ENCODE results near the gene CSNK1G3.
"Not testable (repeated sequence)": the region's sequence is repeated elsewhere in the genome, so short reads cannot be mapped to it uniquely, and the experiment has no call there.

The CSNK1G3 gene

DNA sequence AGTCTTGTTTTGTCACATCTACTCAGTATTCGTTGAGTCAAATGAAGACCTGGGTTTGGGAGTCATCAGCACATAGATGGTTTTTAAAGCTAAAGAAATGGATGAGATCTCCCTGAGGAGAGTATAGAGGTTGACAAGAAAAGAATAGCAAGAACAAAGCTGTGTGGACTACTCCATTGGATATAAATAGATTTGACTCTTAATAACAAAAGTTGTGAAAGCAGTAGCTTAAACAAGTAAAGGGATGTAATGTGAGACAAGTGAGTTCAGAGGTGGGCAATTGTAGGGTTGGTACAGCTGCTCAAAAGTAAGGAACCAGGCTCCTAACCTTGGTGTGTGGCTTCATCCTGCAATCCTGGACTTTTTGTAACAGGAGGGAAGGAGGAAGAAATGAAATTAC lies 49.3 kb downstream of the CSNK1G3 start:
- DNase-seq = no peak

GRCh38 chr5:123571927-123572326 lies 60.0 kb downstream of the CSNK1G3 start:
- DNase-seq = no peak

- no peak for DNase-seq
Measured at GRCh38 chr5:123578390-123578789, 66.4 kb downstream of the CSNK1G3 start.

GRCh38 chr5:123579410-123579809 lies 67.4 kb downstream of the CSNK1G3 start:
- DNase-seq = no peak

DNA sequence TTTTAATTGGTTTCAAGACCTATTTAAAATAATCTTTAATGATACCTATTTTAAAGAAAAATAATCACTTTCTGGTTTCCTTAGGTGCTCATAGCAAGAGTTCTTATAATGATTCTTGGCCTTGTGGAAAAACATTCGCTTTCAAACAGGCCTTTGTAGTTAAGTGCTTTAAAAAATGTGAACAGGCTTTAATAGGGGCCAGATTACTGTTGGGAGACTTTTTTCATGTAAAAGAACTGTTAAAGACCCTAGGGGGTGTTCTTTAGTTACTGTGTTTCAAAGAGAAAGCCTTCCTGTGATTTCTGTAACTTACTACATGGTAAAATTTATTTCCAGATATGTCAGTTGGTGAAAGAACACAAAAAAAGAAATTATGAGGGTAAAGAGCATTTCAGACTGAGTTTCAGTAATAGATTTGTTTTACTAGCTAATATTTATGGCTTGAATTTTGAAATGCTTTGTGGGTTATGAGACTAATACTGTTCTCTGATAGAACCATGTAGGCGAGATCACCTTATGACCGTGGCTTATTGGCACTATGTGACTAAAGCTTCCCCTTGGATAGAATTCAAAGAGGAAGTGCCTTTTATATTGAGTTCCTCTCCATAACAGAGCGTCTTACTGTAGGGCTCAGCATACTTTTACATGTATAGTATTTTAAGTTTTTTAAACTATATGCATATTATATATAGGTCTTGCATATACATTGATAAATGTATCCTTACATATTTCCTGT lies 70.7 kb downstream of the CSNK1G3 start:
- peak; percentile 18 for DNase-seq

DNA sequence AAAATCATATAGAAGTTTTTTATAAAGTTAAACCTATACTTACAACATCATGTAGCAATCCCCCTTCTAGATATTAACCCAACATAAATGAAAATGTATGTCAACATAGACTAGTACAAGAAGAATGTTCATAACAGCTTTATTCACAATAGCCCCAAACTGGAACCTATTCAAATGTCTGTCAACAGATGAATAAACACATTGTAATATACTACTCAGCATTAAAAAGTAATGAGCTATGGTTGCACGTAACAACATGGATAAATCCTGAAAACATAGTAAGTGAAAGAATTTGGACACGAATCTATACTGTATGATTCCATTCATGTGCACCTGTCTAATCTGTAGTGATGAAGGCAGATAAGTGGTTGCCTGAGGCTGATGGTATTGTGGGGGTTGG lies 73.9 kb downstream of the CSNK1G3 start:
- DNase-seq = peak; percentile 40

DNA sequence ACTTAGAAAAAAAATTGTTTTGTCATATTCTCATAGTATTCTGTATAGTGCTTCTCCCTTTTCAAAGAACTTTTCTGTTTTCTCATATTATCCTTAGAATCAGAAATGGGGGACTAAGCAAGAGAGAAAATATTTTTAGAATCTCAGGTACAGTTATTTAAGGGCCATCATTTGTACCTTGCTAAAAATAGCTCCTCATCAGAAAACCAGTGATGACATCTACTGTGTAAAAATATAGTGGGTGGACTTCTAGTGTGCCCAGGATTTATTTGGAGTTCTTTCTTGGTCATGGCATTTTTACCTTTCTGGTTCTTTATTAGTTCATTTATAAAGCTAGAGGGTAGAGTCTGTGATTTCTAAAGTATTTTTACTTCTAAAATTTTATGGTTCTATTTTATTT lies 82.5 kb downstream of the CSNK1G3 start:
- no peak for DNase-seq

GRCh38 chr5:123597018-123597417 lies 85.0 kb downstream of the CSNK1G3 start:
- no peak for DNase-seq

DNA sequence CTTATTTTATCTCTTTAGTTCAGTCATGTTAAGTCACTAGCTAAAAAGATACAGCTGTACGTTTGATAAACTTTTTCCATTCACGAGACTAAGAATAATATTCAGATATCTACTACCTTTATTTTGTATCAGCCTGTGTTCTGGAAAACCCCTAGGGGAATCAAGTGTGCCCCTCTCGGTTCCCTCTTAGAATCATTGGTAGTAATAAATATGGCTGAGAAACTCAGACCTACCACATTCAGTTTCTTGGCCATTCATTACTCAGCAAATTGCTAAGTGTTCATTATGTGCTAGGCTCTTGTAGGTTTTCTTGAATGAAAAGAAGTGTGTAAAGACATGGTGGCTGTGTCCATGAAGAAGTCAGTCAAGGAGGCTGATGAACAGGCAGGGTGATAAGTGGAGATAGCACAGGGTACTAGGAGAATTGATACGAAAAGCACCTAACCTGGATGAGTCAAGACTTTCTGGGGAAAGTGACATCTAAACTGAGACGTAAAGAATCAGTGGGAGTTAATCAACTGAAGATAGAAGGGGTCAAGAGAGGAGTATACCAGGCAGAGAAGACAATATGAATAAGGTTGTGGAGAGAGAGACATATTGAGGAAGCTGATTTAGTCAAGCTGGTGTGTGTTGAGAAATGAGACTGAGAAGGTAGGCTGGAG lies 86.2 kb downstream of the CSNK1G3 start:
- DNase-seq = no peak

- DNase-seq = no peak
Measured at GRCh38 chr5:123599171-123599570, 87.2 kb downstream of the CSNK1G3 start.

GRCh38 chr5:123601610-123602009 lies 89.6 kb downstream of the CSNK1G3 start:
- DNase-seq = no peak

DNA sequence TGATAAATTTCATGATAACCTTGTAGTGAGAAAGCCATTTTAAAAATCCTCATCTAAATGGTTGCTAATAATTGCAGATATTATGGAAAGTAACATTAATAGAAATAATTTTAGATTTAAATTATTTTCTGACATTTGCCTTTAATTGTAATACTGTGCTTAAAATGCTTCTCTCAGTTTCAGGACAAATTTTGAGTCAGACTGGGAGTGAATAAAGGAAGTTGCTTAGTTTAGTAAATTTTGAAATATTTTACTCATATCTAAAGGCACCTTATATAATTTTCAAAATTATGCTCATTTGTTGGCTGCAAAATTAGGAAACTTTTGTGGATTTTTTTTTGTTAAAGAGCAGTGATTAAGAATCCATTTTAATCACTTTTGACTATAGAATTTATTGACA lies 93.8 kb downstream of the CSNK1G3 start:
- no peak for DNase-seq

GRCh38 chr5:123610209-123610608 lies 98.2 kb downstream of the CSNK1G3 start:
- DNase-seq = peak; percentile 16

DNA sequence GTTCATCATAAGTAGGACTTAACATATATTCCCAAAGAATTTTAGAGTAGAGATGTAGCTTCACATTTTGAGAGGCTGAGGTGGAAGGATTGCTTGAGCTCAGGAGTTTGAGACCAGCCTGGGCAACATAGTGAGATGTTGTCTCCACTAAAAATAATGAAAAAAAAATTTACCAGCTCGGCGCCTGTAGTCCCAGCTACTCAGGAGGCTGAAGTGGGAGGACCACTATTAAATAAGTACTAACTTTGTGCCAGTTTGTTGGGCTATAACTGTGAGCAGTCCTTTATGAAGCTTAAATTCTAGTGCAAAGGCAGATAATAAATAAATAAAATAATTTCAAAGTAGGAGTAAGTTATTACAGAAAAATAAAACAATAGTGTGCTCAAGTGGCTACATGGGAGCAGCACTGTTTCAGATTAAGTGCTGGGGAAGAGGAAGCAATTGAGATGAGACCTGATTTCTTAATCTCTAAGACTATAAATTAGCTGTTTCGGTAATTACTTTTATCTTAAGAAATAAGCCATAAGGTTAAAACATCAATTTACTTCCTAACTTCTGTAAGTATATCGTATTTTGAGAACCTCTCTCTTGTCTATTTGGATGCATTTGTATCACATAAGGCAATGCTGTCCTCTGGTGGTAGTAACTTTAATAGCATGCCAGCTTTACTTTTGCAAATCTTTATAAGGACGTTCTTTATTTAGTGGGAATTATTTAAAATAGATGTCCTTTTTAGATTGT lies 98.9 kb downstream of the CSNK1G3 start:
- peak; percentile 64 for DNase-seq

- no peak for DNase-seq
Measured at GRCh38 chr5:123611406-123611709, 99.4 kb downstream of the CSNK1G3 start.

GRCh38 chr5:123617561-123617960 lies 105.6 kb downstream of the CSNK1G3 start:
- DNase-seq = no peak

DNA sequence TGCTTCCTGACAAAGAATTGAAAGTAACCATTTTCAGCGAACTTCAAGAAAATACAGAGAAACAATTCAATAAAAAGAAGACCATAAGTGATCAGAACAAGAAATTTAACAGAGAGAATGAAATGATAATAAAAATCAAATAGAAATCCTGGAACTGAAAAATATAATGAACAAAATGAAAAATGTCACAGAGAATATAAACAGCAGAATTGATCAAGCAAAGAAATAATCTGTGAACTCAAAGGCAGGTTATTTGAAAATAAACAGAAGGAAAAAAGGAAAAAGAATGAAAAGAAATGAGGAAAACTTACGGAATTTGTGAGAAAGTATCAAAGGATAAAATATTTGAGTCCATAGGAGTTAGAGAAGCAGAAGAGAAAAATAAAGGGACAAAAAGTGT lies 114.1 kb downstream of the CSNK1G3 start:
- no peak for DNase-seq

GRCh38 chr5:123628860-123629544 lies 117.0 kb downstream of the CSNK1G3 start:
- no peak for DNase-seq

DNA sequence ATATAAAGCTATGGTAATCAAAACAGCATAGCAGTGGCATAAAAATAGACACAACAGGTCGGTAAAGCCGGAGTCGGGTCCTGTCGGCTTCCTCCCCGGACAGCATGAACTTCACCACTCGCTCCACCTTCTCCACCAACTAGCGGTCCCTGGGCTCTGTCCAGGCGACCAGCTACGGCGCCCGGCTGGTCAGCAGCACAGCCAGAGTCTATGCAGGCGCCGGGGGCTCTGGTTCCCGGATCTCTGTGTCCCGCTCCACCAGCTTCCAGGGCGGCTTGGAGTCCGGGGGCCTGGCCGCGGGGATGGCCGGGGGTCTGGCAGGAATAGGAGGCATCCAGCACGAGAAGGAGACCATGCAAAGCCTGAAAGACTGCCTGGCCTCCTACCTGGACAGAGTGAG lies 124.0 kb downstream of the CSNK1G3 start:
- no peak for DNase-seq

- DNase-seq = not testable (repeated sequence)
Measured at GRCh38 chr5:123637028-123637427, 125.1 kb downstream of the CSNK1G3 start.

DNA sequence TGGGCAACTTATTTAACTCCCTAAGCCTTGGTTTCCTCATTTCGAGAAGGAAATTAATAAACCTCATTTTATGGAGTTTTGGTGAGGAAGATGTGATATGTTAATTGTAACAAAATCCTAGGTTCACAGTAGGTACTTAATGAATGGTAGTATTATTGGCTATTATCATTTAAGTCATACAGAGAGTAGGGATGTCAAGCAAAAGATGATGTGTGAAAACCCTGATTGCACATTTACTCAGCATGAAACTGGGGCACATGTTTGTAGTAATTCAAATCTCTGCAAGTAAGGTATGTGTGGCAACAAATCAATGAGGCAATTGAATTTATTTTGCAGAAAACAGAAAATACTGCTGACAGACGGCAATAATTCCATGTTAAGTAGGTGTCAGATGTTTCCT lies 127.3 kb downstream of the CSNK1G3 start:
- no peak for DNase-seq

DNA sequence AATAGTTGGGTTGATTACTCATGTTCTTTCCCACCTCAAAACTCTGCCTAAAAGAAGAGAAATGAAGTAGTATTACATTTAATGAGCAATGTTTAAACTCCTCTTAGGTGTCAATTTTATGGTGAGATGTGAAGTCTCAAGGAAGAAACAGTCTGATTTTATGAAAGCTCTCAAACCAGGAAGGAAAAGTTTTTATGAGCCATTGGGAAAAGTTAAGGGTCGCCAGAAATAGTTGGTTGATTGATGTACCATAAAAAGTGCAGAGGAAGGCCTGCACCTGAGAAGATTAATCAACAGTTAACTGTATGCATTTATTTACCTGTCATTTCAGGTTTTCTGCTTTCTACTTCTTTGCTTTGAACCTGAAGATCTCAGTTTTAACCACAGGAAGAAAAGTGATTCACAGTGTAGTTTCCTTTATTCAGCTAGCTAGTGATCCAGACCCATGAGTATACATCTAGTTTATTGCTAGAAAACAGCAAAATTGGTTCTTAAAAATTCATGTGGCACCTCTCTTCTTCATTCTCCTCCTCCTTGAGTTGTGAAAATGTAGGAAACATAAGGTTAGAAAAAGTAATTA lies 133.1 kb downstream of the CSNK1G3 start:
- no peak for DNase-seq

DNA sequence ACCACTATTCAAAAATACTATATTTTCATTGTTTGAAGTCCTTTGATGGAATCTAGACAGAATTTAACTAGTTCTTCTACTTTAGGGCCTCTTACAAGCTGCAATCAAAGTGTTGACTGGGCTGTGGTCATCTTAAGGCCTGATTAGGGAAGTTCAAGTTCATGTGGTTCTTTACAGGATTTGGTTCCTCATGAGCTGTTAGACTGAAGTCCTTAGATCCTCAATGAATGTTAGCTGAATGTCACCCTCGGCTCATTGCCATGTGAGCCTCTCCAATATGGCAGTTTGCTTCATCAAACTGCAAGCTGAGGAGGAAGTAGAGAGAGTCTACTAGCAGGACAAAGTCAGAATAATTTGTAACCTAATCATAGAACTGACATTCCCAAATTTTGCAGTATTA lies 135.1 kb downstream of the CSNK1G3 start:
- no peak for DNase-seq

Measured in fibroblast of skin of right biceps (primary cell).